GM23248 (cell line): ENCODE measurements around the gene TUBB3.

Source experiments
- EZH2 ChIP-seq: fragments of 200-600 bp; sonication (generic); IDR thresholded peaks from 2 replicates; pipeline ENCODE4 v1.6.1; 2018; ENCODE audit warnings: antibody characterized with exemption, mild to moderate bottlenecking; ENCODE audit not compliant: insufficient read depth, poor library complexity, severe bottlenecking
- EZH2phosphoT487 ChIP-seq: fragments of 200-600 bp; sonication (generic); IDR thresholded peaks from 2 replicates; pipeline ENCODE4 v1.6.1; 2018; ENCODE audit warnings: antibody characterized with exemption, moderate library complexity, mild to moderate bottlenecking, low read depth; ENCODE audit not compliant: insufficient read depth

- no peak for TF ChIP-seq EZH2
- TF ChIP-seq EZH2phosphoT487, result no peak
Measured at GRCh38 chr16:89924297-89924924, 1.3 kb downstream of the TUBB3 start.
